GM23338 (cell line): ENCODE measurements around the gene TMEM52.

Experiments
- CREB1 ChIP-seq: fragments of 250-450 bp; sonication (Bioruptor Pico); IDR thresholded peaks from 2 replicates; pipeline ENCODE4 v1.5.0; 2020; ENCODE audit warnings: low read depth, mild to moderate bottlenecking, moderate library complexity
- CTCF ChIP-seq, 2 experiments: fragments of 200-600 bp in 1 of 2; sonication (generic) in 1 of 2; conservative IDR thresholded peaks; 2 replicates each; pipeline versions ENCODE4 v1.5.1 to v1.6.1; 2016 to 2017; ENCODE audit warnings: antibody characterized with exemption in 2 of 2, low read depth in 2 of 2, mild to moderate bottlenecking in 2 of 2, moderate library complexity in 1 of 2
- EZH2phosphoT487 ChIP-seq: fragments of 200-600 bp; sonication (generic); IDR thresholded peaks from one replicate; pipeline ENCODE4 v1.8.1; 2018; ENCODE audit warnings: antibody characterized with exemption; ENCODE audit not compliant: unreplicated experiment
- POLR2AphosphoS5 ChIP-seq: IDR thresholded peaks from 2 replicates; pipeline ENCODE4 v1.6.1; 2016; ENCODE audit warnings: antibody characterized with exemption, low read depth
- REST ChIP-seq: IDR thresholded peaks from one replicate; pipeline ENCODE4 v1.6.1; 2018; ENCODE audit warnings: antibody characterized with exemption; ENCODE audit not compliant: unreplicated experiment

GRCh38 chr1:1928231-1929101 lies 9.4 kb upstream of the TMEM52 start:
- TF ChIP-seq CTCF (conservative IDR thresholded peaks at IDR 0.05; ENCODE audit: low read depth in 2 of 2) (no peak), EZH2phosphoT487 (no peak), POLR2AphosphoS5 (no peak), CREB1 (no peak), REST (no peak)
